Measurements from ENCODE around the gene RELCH.

DNA sequence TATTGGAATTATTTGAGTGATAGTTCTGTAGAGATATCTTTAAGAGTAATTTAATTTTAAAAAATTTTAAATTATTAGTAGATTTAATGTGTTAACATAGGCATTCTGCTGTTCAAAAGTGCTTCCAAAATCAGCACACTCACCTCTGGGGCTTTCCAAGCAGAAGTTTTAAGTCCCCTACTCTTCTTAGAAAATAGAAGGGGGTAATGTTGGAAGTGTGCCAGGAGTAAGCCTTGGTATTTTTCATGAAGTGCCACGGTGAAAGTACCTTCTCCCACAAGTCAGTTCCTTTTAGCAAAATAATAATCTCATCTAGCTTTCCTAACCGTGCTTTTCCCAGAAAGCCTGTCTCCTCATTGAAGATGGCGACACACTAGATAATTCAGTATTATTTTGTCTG lies 134.1 kb downstream of the RELCH start:
- TF ChIP-seq CTCF (IDR thresholded peaks at IDR 0.05; ENCODE audit: low read depth, low read length, poor library complexity, severe bottlenecking) (no peak), EZH2phosphoT487 (IDR thresholded peaks at IDR 0.05; ENCODE audit: borderline replicate concordance, low read length) (no peak)

Measured in DOHH2 (cell line).